ENCODE measurements around the gene DUSP15.

Gene DUSP15, protein sequence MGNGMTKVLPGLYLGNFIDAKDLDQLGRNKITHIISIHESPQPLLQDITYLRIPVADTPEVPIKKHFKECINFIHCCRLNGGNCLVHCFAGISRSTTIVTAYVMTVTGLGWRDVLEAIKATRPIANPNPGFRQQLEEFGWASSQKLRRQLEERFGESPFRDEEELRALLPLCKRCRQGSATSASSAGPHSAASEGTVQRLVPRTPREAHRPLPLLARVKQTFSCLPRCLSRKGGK

DNA sequence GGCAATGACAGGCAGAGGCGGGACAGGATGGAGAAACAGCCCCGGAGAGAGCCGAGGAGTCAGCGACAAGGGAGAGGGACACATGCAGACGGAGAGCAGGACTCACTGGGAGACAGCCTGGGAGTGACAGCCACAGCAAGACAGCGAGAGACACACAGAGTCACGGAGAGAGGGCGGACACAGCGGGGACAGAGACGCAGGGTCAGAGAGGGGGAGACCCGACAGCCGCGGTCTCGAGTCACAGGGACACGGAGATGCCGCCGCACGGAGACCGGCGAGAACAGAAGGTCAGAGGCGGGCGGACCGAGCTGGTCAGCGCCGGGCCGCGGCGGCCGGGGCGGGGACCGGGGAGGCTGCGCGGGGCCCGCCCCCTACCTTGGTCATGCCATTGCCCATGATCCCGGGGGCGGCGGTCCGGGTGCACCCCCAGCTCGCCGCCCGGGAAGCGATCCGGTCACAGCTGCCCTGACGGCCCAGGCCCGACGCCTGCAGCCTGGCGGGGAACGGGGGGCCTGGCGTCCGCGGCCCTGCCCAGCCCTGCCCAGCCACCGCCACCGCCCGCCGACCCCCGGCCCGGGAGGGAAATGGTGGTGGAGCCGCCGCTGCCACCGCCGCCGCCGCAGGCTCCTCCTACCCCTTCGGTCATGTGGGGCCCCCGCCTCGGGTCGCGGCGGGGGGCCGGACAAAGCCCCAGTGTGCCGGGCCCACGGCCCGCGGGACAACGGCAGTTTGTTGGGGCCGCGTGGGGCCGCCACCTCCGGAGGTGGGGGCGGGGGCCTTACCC lies at the start of gene DUSP15, which contains the start of gene TTLL9:
TSS of gene DUSP15 (minus strand) at position 586 of the 784 bp plus-strand sequence. CDS start at position 396, 190 bp downstream.
TSS of gene TTLL9 (plus strand) at position 693 of the 784 bp plus-strand sequence. CDS start 493 bp downstream, outside the sequence.
- peak; percentile 34 to 73 (median 50) for DNase-seq

DNA sequence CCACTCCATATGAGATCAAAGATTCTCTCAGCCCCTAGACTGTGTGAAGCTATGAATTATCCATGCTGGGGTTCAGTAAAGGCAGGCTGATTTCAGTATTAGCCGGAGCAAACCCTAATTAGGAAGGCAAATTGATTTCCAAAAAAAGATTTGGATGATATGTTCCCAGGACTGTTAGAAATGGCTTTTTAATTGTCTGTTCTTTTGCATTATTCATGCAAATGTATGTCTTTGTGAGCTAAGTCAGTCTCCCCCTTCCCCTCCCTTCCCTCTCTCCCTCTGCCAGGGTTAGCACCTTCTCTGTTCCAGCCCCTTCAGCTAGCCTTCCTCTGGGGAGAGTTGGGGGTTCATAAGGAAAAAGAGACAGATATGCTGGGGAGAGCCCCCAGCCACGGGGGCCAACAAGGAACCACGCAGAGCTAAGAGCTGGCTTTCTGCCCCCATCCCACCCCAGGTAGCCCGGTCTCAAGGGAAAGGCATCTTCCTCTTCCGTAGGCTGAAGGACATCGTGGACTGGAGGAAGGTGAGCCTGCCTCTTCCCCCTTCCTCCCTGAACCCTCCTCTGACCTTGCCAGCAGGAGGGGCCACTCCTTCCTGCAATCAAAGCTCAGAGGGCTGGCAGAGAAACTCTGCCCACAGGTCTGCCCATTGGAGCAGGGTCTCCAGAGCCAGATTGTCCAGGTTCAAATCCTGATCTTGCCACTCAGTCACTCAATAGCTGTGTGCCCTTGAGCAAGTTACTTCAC lies 49.3 kb upstream of the DUSP15 start:
- DNase-seq, result no peak

DNA sequence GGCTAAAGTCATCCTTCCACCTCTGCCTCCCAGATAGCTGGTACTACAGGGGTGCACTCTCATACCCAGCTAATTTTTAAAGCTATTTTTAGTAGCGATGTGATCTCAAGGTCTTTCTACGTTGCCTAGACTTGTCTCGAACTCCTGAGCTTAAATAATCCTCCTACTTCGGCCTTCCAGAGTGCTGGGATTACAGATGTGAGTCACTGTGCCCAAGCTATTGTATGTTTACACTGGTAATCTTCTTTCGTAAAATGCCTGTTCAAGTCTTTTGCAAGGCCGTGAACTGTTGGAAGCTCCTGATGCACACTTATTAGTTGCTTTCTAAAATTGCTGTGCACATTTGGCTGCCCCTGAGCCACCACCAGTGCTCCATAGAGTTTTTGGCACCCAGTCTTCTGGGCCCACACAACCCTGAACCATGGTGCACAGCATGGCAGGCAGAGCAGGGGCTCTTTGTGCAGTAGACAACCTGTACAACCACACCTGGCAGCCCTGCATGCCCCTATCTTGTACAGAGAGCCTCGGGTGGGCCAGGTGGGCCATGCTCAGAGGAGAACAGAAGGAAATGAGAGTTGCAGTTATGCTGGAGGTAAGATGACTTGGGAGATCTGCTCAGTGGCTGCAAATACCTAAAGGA lies 48.3 kb upstream of the DUSP15 start:
- DNase-seq, result no peak

DNA sequence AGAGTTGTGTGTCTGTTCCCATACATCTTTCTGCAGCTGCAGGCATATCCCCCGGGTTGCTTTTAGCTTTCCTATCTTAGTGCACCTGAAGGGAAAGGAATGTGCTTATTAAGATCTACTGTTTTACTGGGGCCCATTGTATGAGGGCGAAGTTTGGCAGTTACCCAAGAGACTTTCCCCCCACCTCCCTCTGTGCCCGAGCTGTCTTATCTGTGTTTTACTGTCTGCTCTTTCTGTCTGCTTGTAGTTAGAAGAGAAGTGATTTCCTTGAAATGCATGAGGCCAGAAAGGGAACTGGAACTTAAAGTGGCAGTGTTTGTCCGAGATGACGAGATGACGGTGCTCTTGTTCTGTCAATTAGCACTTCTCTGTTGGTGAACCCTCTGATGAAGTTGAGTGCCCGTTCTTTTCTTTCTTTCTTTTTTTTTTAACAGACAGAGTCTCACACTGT lies 47.7 kb upstream of the DUSP15 start:
- DNase-seq, result peak; percentile 56 to 88 (median 65)

DNA sequence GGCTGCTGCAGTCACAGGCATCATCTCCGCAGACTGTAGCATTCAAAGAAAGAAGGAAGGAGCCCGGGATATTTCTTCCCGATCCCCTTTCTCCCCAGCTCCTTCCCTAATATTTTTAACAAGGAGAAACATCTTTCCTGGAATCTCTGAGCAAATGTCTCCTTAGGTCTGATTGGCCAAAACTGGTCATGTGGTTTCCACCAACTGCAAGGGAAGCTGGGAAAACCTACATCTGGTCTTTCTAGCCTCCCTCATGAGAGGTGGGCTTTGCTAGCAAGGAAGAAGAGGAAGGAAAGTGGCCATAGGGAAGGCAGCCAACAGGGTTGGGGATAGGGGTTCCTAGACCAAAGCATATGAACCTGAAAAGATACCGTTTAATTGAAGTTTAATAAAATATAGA lies 46.4 kb upstream of the DUSP15 start:
- no peak for DNase-seq

DNA sequence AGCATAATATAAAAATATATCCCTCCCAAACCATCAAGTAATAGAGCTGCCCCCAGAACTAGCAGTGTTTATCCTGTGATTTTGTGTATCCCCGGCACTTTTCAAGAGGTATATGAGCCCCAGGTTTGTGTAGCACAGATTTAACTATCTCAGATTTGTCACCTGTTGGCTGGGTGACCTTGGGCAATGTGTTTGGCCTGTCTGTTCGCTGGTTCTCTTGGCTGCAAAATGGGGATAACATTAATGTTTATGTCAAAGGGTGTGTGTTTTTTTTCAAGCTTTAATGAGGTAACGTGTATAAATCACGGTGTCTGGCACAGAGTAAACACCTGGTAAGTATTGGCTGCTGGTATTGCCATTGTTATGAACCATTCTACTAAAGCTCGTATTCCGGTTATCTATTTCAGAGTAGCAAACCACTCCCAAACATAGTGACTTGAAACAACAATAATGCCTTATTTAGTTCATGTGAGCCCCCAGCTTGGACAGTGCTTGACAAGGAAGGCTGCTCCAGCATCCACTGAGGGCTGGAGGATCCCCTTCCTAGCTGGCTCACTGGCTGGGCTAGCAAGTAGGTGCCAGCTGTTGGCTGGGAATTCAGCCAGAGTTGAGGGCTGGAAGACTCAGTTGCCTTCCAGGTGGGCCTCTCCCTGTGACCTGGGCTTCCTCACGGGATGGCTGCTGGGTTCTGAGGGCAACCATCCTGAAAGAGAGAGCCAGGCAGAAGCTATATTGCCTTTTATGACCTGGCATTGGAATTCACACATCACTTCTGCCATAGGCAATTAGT lies 45.4 kb upstream of the DUSP15 start:
- DNase-seq, result no peak

DNA sequence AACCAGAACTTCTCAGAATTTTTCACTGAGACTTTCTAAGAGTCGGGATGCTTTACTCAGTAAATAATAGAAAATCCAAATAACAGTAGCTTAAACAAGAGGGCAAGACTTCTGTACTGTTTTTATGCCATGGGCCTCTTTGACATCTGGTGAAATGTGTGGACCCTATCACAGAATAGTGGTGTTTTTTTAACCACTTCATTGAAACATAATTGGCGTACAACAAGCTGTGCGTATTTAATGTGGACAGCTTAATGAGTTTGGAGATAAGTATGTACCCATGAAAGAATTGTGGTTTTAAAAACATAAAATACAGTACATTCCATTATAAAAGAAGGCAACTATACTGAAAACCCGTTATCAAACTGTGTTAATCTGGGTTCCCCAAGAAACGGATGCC lies 43.8 kb upstream of the DUSP15 start:
- no peak for DNase-seq

DNA sequence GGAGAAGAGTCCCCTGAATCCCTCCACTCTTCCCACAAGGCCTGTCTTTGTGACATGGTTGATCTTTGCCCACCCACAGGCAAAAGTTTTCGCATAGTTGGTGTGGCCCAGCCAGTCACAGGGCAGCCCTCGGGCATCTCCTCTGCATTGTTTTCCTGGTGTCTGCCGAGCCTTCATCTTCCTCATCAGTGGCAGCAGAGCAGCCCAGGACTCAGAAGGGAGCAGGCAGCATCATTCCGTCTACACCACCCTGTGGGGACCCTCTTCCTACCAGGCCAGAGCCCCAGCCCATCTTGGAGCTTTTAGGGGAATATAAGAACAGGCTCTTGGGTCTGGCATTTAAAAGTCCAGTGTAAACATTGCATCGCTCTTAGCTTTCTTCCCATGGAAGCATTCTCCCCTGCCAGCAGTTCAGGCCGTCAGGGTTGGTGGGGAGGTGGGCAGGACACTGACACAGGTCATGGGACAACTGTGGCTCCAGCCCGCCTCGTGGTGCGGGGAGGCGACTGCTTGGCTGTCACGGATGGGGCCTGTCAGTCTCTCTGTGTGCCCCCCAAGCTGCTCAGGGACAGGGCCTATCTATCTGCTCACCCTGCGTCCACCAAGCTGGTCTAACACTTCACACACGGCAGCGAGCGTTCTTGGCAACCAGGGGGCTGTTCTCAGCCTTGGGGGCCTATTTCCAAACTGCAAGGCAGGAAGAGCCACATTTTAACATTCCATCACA lies 43.3 kb upstream of the DUSP15 start:
- no peak for DNase-seq

DNA sequence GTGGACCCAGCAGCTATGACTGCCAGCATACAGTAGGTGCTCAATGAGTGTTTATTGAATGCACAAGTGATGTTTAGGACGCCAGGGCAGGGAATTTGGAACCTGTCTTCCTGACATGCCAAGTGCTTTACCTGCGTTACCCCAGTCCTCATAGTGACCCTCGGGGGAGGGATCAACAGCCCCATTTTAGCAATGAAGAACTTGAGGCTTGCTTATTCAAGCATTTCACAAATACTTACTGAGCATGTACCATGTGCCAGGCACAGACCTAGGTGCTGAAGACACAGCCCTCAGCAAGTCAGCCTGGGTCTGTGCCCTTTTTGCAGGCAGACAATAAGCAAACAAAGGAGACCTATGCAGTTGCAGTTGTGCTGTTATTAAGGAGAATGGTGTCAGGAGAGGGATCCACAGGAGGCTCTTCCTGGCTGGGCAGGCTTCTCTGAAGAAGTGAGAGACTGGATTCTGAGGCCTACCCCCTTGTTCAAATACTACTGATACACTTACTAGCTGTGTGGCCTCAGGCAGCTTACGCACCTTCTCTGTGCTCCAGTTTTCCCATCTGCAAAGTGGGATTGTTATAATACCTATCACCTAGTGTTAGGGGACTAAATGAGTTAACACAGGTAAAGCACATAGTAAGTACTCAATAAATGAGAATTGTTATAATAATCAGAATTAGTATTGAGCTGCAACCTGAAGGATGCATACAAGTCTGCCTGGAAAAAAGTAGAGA lies 39.9 kb upstream of the DUSP15 start:
- DNase-seq, result no peak

DNA sequence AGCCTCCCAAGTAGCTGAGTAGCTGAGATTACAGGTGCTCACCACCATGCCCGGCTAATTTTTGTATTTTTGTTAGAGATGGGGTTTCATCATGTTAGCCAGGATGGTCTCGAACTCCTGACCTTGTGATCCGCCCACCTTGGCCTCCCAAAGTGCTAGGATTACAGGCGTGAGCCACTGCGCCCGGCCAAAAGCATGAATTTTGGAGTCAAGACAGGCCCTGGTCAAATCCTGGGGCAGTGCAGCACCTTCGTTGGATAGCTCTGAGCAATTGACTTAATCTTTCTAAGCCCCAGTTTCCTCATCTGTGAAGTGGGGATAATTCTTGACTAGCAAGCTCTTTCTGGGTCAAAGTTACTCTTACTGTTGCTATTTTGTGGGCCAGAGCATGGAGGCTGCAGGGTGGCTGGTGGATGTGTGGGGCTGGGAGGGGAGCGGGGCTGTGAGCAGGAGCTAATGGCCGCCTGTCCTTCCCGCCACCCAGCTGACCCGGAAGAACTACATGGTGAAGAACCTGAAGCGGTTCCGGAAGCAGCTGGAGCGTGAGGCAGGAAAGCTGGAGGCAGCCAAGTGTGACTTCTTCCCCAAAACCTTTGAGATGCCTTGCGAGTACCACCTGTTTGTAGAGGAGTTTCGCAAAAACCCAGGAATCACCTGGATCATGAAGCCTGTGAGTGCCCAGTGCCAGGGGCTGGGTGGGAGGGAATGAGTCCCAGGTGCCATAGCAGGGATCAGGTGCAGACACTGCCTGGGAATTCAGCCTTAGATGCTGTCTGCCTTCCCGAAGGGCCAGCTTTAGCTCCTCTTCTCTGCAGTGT lies 39.1 kb upstream of the DUSP15 start:
- DNase-seq, result no peak

DNA sequence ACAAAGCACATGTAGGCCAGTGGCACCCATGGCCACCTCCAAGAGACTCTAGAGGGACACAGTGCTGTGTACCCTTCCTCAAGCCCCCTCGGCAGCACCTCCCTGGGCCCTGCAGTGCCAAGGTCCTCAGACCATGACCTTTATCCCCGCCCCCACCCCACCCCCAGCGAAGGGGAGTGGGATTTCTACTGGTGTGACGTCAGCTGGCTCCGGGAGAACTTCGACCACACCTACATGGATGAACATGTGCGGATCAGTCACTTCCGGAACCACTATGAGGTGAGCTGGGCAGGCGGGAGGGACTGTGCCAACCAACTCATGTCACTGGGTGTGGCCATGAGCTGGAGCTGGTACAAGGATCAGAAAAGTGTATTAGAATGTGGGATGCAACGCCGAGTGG lies 38.1 kb upstream of the DUSP15 start:
- no peak for DNase-seq

DNA sequence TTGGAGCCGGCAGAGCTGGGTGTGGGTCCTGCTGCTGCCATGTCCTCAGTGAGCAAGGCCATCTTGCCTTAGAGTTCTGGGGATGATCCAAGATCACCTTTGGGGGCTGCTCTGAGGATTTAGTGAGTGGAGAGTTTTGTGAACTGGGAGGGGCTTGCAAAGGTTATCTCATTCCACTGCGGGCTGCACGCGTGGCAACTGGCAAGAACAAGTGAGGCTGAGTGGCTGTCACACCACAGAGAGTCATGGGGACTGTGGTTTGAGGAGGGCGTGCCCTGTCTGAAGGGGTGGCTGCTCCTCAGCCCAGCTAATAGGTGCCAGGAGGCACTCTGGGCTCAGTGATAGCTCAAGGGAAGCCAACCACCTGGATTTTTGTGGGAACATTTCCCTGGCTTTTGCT lies 37.7 kb upstream of the DUSP15 start:
- no peak for DNase-seq

DNA sequence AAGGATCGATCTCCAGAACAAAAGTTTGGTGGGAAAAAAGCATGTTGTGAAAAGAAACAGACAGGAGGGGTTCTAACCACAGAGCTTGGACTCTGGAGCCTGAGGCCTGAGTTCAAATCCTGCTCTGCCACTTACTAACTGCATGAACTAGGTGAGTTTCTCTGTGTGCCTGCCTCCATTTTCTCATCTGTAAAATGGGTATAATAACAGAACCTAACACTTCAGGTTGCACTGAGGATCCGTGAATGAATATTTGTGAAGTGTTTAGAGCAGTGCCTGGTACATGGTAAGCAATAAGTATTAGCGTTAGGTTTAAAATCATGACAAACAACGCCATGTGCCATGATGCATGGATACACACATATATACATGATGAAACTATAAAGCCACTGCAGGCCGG lies 36.7 kb upstream of the DUSP15 start:
- DNase-seq, result no peak

DNA sequence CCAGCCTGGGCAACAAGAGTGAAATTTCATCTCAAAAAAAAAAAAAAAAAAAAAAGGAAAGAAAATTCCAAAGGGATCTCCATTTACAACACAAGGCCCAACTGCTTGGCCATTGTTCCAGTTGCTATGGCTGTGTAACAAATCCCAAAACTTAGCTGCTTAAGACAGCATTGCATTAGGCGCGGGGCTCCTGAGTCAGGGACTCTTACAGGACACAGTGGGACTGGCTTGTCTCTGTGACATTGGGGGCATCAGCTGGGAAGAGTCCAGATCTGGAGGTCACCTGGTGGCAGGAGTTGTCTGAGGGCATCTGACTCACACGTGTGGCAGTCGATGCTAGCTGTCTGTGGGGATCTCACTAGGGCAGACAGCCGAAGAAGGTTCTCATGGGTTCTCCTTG lies 35.7 kb upstream of the DUSP15 start:
- no peak for DNase-seq

DNA sequence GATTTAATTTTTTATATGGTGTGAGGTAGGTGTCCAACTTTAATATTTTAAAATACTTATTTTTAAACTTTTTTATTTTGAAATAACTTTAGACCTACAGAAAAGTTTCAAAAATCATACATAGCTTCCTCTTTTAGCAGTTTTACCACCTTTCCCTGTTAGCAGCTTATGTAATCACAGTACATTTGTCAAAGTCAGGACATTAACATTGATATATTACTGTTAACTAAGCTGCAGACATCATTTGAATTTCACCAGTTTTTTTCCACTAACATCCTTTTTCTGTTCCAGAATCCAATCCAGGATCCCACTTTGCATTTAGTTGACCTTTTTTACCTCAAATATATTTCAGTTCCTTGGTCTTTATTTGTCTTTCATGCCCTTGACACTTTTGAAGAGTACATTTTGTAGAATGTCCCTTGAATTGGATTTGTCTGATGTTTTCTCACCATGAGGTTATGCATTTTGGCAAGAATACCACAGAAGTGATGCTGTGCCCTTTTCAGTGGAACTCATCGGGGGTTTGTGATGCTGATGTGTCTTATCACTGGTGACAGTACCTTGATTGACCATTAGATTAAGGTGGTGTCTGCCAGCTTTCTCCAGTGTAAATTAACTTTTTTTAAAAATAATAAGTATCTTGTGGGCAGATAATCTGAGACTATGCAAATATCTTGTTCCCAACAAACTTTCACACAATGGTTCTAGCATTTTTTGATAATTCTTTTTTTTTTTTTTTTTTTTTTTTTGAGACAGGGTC lies 33.5 kb upstream of the DUSP15 start:
- DNase-seq, result no peak

DNA sequence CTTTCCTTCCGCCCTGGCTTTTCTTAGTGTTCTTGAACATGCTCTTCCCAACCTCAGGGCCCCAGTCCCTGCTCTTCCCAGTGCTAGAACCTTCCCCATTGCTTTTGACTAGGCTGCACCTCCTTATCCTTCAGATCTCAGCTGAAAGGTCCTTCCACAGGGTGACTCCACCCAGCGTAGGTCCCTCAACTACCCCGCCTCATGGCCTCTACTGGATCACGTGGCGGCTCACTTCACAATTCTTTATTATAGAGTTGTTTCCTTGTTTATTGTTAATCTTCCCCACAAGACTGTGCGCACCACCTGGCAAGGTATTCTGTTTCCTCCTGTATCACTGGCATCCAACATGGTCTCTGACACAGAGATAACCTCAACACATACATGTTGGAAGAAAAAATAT lies 31.3 kb upstream of the DUSP15 start:
- DNase-seq, result no peak

DNA sequence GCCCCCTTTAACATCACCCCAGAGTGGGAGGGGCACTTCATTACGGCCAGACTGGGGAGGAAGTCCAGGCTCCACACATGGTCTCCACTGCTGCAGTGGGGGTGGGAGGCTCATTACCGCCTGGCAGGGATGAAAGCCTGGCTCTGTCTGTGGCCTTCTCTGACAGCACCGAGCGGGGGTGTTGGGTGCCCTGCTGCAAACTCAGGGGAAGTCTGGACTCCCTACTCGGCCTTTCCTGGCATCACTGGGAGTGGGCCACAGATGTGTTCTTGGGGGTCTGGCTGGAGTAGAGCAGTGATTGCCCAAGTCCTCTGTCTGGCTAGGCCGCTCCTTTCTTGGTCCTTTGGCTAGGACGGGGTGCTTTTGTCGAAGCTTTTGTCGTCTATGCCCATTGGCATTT lies 27.2 kb upstream of the DUSP15 start:
- no peak for DNase-seq

DNA sequence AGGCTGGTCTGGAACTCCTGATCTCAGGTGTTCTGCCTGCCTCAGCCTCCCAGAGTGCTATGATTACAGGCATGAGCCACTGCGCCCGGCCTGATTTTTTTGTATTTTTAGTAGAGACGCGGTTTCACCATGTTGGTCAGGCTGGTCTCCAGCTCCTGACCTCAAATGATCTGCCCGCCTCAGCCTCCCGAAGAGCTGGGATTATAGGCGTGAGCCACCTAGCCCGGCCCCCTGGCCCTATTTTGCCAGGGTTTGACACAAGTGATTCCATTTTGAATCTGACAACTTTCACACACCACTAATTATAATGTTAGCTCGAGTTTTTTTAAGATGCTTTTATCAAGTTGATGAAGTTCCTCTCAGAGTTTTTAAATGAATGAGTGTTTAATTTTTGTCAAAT lies 25.7 kb upstream of the DUSP15 start:
- DNase-seq, result no peak

Data from suppressor macrophage treated with lipopolysaccharide for 1 hour (primary cell).